GM10248 (cell line): ENCODE results near the gene MAPKAP1.

ENCODE experiments used
- CTCF ChIA-PET: fragments of 300-600 bp; sonication (Branson Sonifier 250); formaldehyde crosslinking; extraction: SDS; loops from one replicate; lab custom pipeline; 2021; ENCODE audit warnings: antibody characterized with exemption; lab: Yijun Ruan, JAX
- POLR2A ChIA-PET: fragments of 350-650 bp; sonication (Branson Sonifier 250); formaldehyde crosslinking; extraction: SDS; loops from one replicate; lab custom pipeline; 2020; ENCODE audit warnings: antibody characterized with exemption; lab: Yijun Ruan, JAX
- DNase-seq: peaks from one replicate; pipeline ENCODE4 v3.0.0; 2012; ENCODE audit errors: extremely low spot score
- CTCF ChIP-seq: IDR thresholded peaks from 2 replicates; pipeline ENCODE4 v1.5.1; 2012; ENCODE audit warnings: mild to moderate bottlenecking, low read depth; ENCODE audit errors: extremely low read depth, missing control alignments, control extremely low read depth

MAPKAP1 gene

GRCh38 chr9:125646621-125647100 lies 60.3 kb downstream of the MAPKAP1 start:
- CTCF ChIA-PET = interaction anchor here (0.9 to 3.8 kb wide), 5 partner anchors 10 to 88 kb away, joined by 3 to 20 read pairs (median 4); no protein-coding TSS in a partner anchor
- no peak for DNase-seq
- no peak for TF ChIP-seq CTCF
- POLR2A ChIA-PET = no interaction called here

- TF ChIP-seq CTCF = no peak
- ChIA-PET POLR2A (no interaction called here), CTCF (interaction anchor here (0.9 to 3.8 kb wide), 6 partner anchors 10 to 87 kb away, joined by 3 to 20 read pairs (median 4); no protein-coding TSS in a partner anchor)
- DNase-seq = no peak
Measured at GRCh38 chr9:125646217-125646616, 60.8 kb downstream of the MAPKAP1 start.

GRCh38 chr9:125644819-125645507 lies 62.0 kb downstream of the MAPKAP1 start:
- DNase-seq = no peak
- CTCF ChIA-PET = interaction anchor here (0.8 to 3.8 kb wide), 5 partner anchors 9 to 237 kb away, joined by 3 to 20 read pairs (median 4); partner anchors contain the start of gene MAPKAP1
- TF ChIP-seq CTCF = no peak
- POLR2A ChIA-PET = interaction anchor here (1.0 kb wide), 1 partner anchor 10 kb away, joined by 3 read pairs; no protein-coding TSS in a partner anchor

GRCh38 chr9:125642311-125642710 lies 64.7 kb downstream of the MAPKAP1 start:
- CTCF ChIA-PET = interaction anchor here (1.5 kb wide), 1 partner anchor 10 kb away, joined by 5 read pairs; no protein-coding TSS in a partner anchor

GRCh38 chr9:125639057-125639456 lies 68.0 kb downstream of the MAPKAP1 start:
- no peak for DNase-seq
- POLR2A ChIA-PET = interaction anchor here (0.5 kb wide), 1 partner anchor 403 kb away, joined by 3 read pairs; no protein-coding TSS in a partner anchor
- no peak for TF ChIP-seq CTCF
- CTCF ChIA-PET = interaction anchor here (1.1 to 1.4 kb wide), 3 partner anchors 11 to 70 kb away, joined by 3 to 4 read pairs (median 4); no protein-coding TSS in a partner anchor

More at GRCh38 chr9:125642311-125642710, 64.7 kb downstream of the MAPKAP1 start:
- TF ChIP-seq CTCF = no peak
- DNase-seq = no peak
- POLR2A ChIA-PET = no interaction called here

- POLR2A ChIA-PET = interaction anchor here (0.5 kb wide), 1 partner anchor 403 kb away, joined by 3 read pairs; no protein-coding TSS in a partner anchor
Measured at GRCh38 chr9:125638239-125639045, 68.6 kb downstream of the MAPKAP1 start.

More at GRCh38 chr9:125638239-125639045, 68.6 kb downstream of the MAPKAP1 start:
- no peak for TF ChIP-seq CTCF
- CTCF ChIA-PET = interaction anchor here (1.1 to 1.4 kb wide), 3 partner anchors 12 to 69 kb away, joined by 3 to 4 read pairs (median 4); no protein-coding TSS in a partner anchor
- DNase-seq = no peak
